H1 (cell line): ENCODE results near the gene TBC1D13. TPM values are rescaled to one million over a fixed set of nuclear protein-coding genes. Genes with fewer than 3 reads are reported as not detected.

ENCODE experiments used
- FOSL1 ChIP-seq: IDR thresholded peaks from 2 replicates; pipeline ENCODE4 v1.6.1; 2011; ENCODE audit warnings: mild to moderate bottlenecking, low read depth, low read length, moderate library complexity; ENCODE audit not compliant: insufficient read depth
- KDM4A ChIP-seq: IDR thresholded peaks from one replicate; pipeline ENCODE4 v1.7.1; 2012; ENCODE audit warnings: low read depth, mild to moderate bottlenecking, moderate library complexity, low read length, inconsistent platforms; ENCODE audit not compliant: severe bottlenecking
- MAFK ChIP-seq: IDR thresholded peaks from 2 replicates; pipeline ENCODE4 v1.6.1; 2012; ENCODE audit warnings: low read depth, mild to moderate bottlenecking, improper control_type of control experiment, low read length
- RXRA ChIP-seq: IDR thresholded peaks from 2 replicates; pipeline ENCODE4 v1.6.1; 2011; ENCODE audit warnings: low read depth, mild to moderate bottlenecking, low read length, moderate library complexity; ENCODE audit not compliant: insufficient read depth
- TAF7 ChIP-seq: optimal IDR thresholded peaks from 2 replicates; pipeline ENCODE3; 2011; ENCODE audit warnings: low read depth, mild to moderate bottlenecking, inconsistent platforms, low read length, moderate library complexity, borderline replicate concordance
- TCF12 ChIP-seq: IDR thresholded peaks from 2 replicates; pipeline ENCODE4 v1.6.1; 2011; ENCODE audit warnings: low read depth, mild to moderate bottlenecking, low read length
- polyA plus RNA-seq, 7 experiments: library from polyadenylated mRNA; depleted of rRNA in 3 of 7; stranded (reverse) in 5 of 7; unstranded in 2 of 7; fragments of >200 nt in 5 of 7; fragments of 200-250 nt in 2 of 7; gene quantifications; 1 replicate in 5 of 7; 2 replicates in 1 of 7; 4 replicates in 1 of 7; pipeline versions ENCODE4 v1.2.1 to v1.2.3, GENCODE V29; 2011 to 2013; ENCODE audit warnings: missing spikeins in 2 of 7, mixed read lengths in 2 of 7
- total RNA-seq: library from RNA; stranded (reverse); fragmentation: NEBNext Ultra II Directional; extraction: Animal tissue kit (Norgen Biotek cat#: 25700); gene quantifications from 2 replicates; pipeline ENCODE4 v1.2.1, GENCODE V29; 2021

The TBC1D13 gene
- total and polyA plus RNA-seq, 2 of the 8 experiments (the other 6 are each of a cell fraction or from before 2014, with no cell fraction given), result 21.3 to 24.7 TPM

GRCh38 chr9:128840524-128840923 is 53.5 kb downstream of the TBC1D13 start (continued):
- no peak for TF ChIP-seq TAF7
- TF ChIP-seq KDM4A, result no peak
- no peak for TF ChIP-seq RXRA
- TF ChIP-seq TCF12, result no peak
- TF ChIP-seq FOSL1, result no peak
- no peak for TF ChIP-seq MAFK
- TF ChIP-seq, all 59 proteins: peak for 0
